Right lobe of liver (tissue), 4 donors: ENCODE measurements around the gene BRD3OS.

ENCODE experiments used
- POLR2A ChIP-seq: fragments of 450-650 bp; IDR thresholded peaks from one replicate; pipeline ENCODE4 v1.6.1; 2017; ENCODE audit warnings: antibody characterized with exemption, mild to moderate bottlenecking
- TF ChIP-seq, protein P1 (sequence below), 4 donors: fragments of 200-600 bp in 3 of 4; fragments of 450-650 bp in 1 of 4; IDR thresholded peaks; one replicate each; pipeline versions ENCODE4 v1.5.1 to v1.8.0; 2016 to 2022; ENCODE audit warnings: antibody characterized with exemption in 4 of 4, mild to moderate bottlenecking in 2 of 4
- donor health status: DM: no; HTN: no; CAD: no.
- donor health status: DM: no; HTN: no; CAD: no.
- donor health status: DM: no; HTN: yes; CAD: no.

DNA sequence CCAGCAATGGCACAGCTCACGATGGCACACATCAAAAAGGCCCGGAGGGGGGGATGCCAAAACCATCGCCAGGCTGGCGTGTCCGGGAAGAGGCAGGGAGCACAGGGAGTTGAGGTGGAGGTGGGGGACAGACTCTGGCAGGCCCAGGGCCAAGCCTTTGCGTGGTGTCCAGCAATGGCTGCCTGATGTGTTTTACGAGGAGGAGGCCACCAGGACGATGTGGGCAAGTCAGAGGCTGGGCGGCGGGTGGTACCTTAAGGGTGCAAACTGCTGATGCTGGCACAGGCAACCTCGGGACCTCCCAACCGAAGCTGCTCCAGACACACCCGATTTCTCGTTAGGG is 37.9 kb upstream of the BRD3OS start:
- TF ChIP-seq, protein P1, sequence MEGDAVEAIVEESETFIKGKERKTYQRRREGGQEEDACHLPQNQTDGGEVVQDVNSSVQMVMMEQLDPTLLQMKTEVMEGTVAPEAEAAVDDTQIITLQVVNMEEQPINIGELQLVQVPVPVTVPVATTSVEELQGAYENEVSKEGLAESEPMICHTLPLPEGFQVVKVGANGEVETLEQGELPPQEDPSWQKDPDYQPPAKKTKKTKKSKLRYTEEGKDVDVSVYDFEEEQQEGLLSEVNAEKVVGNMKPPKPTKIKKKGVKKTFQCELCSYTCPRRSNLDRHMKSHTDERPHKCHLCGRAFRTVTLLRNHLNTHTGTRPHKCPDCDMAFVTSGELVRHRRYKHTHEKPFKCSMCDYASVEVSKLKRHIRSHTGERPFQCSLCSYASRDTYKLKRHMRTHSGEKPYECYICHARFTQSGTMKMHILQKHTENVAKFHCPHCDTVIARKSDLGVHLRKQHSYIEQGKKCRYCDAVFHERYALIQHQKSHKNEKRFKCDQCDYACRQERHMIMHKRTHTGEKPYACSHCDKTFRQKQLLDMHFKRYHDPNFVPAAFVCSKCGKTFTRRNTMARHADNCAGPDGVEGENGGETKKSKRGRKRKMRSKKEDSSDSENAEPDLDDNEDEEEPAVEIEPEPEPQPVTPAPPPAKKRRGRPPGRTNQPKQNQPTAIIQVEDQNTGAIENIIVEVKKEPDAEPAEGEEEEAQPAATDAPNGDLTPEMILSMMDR (IDR thresholded peaks at IDR 0.05), result no peak
- TF ChIP-seq POLR2A, result no peak
